Activated CD4-positive, alpha-beta T cell treated with anti-CD3 and anti-CD28 coated beads, Interleukin-2, Interleukin-4, amounts not matched to agents 100 ng/mL and 50 ng/mL, durations not matched to agents 16 hours and 8 hours (primary cell): Measurements from ENCODE around the gene CNIH1.
"Not testable (repeated sequence)": the region's sequence is repeated elsewhere in the genome, so short reads cannot be mapped to it uniquely, and the experiment has no call there.

Source experiments
- DNase-seq: peaks from one replicate; pipeline ENCODE4 v3.0.0-alpha.2; 2020; ENCODE audit warnings: low spot score

Gene CNIH1

GRCh38 chr14:54427871-54428270 is 13.3 kb downstream of the CNIH1 start:
- DNase-seq: no peak

GRCh38 chr14:54425537-54426274 is 15.5 kb downstream of the CNIH1 start:
- DNase-seq: no peak

GRCh38 chr14:54425068-54425467 is 16.1 kb downstream of the CNIH1 start:
- no peak for DNase-seq

GRCh38 chr14:54424479-54424901 is 16.7 kb downstream of the CNIH1 start:
- no peak for DNase-seq

GRCh38 chr14:54423991-54424390 is 17.2 kb downstream of the CNIH1 start:
- no peak for DNase-seq

GRCh38 chr14:54420478-54421142 is 20.6 kb downstream of the CNIH1 start:
- DNase-seq: no peak

- no peak for DNase-seq
Measured at GRCh38 chr14:54411371-54411770, 29.8 kb downstream of the CNIH1 start.

GRCh38 chr14:54410215-54410614 is 31.0 kb downstream of the CNIH1 start:
- no peak for DNase-seq

- not testable (repeated sequence) for DNase-seq
Measured at GRCh38 chr14:54403401-54404005, 37.7 kb downstream of the CNIH1 start.

GRCh38 chr14:54399560-54399959 is 41.6 kb downstream of the CNIH1 start:
- DNase-seq: no peak

- peak; percentile 98 for DNase-seq
Measured at GRCh38 chr14:54396493-54397335, 44.5 kb downstream of the CNIH1 start, which contains the start of gene CDKN3. Gene CDKN3 (plus strand): TSS chr14:54397007. CDS start chr14:54397069, 62 bp downstream.

GRCh38 chr14:54396183-54396492 is 45.0 kb downstream of the CNIH1 start:
- DNase-seq: no peak

- no peak for DNase-seq
Measured at GRCh38 chr14:54395716-54396115, 45.5 kb downstream of the CNIH1 start.

- no peak for DNase-seq
Measured at GRCh38 chr14:54395284-54395683, 45.9 kb downstream of the CNIH1 start.

- no peak for DNase-seq
Measured at GRCh38 chr14:54394596-54394995, 46.6 kb downstream of the CNIH1 start.

- not testable (repeated sequence) for DNase-seq
Measured at GRCh38 chr14:54392986-54393884, 47.9 kb downstream of the CNIH1 start.

GRCh38 chr14:54392131-54392859 is 48.9 kb downstream of the CNIH1 start:
- DNase-seq: no peak

GRCh38 chr14:54387328-54387727 is 53.8 kb downstream of the CNIH1 start:
- DNase-seq: no peak

GRCh38 chr14:54385556-54385955 is 55.6 kb downstream of the CNIH1 start:
- DNase-seq: no peak

GRCh38 chr14:54383835-54384234 is 57.3 kb downstream of the CNIH1 start:
- no peak for DNase-seq

- no peak for DNase-seq
Measured at GRCh38 chr14:54381821-54382220, 59.4 kb downstream of the CNIH1 start.
